Measurements from ENCODE around the gene PITRM1. TPM values are rescaled to one million over a fixed set of nuclear protein-coding genes. Genes with fewer than 3 reads are reported as not detected.

The PITRM1 gene
- total and polyA plus RNA-seq, 2 experiments from 2014 or later, result 79.7 to 94.4 TPM

- H3K4me2 ChIP-seq (ENCODE audit: unreplicated experiment), result no peak overlapping the region
- no peak for TF ChIP-seq EZH2phosphoT487 (IDR thresholded peaks at IDR 0.05; ENCODE audit: insufficient read depth, low read depth)
- no peak for TF ChIP-seq EZH2 (IDR thresholded peaks at IDR 0.05; ENCODE audit: insufficient read depth, poor library complexity, severe bottlenecking)
- no peaks in the 10 kb centered on the region; the same call in 1 of the 2 replicates for H4K20me1 ChIP-seq (ENCODE audit: insufficient read depth)
- H3K36me3 ChIP-seq (ENCODE audit: low read depth), result peaks cover 47% of the 10 kb centered on the region
- no peak overlapping the region for H3K9ac ChIP-seq
- no peak for DNase-seq
- peaks cover 9% of the 10 kb centered on the region for H3K4me1 ChIP-seq (ENCODE audit: insufficient read depth)
- H3F3A ChIP-seq (ENCODE audit: insufficient read depth), result no peaks in the 10 kb centered on the region
- H2AFZ ChIP-seq, result no peak overlapping the region
- no peaks in the 10 kb centered on the region for H3K9me3 ChIP-seq (ENCODE audit: low read depth)
- H3K27me3 ChIP-seq (replicated peaks; ENCODE audit: insufficient read depth), result no peaks in the 10 kb centered on the region
- no peak overlapping the region for H3K4me3 ChIP-seq
- H3K79me2 ChIP-seq (ENCODE audit: insufficient read depth), result peaks cover 43% of the 10 kb centered on the region
- H3K9me2 ChIP-seq (ENCODE audit: insufficient read depth), result no peaks in the 10 kb centered on the region
- WGBS, 2 experiments (ENCODE audit: low coverage in 1 of 2, low lambda C conversion rate in 2 of 2, missing lambda C conversion rate in 2 of 2), result 84 to 89% methylated on average over 10 of the region's 10 CpGs
- H3K27ac ChIP-seq, result no peak overlapping the region
- in situ Hi-C loops (cut with MboI), result no loop called here
These were observed 2.9 kb downstream of the PITRM1 start for GRCh38 chr10:3169673-3170072.

GRCh38 chr10:3169271-3169670 is 3.3 kb downstream of the PITRM1 start:
- DNase-seq, result no peak
- no peak overlapping the region for H3K4me2 ChIP-seq (ENCODE audit: unreplicated experiment)
- peaks cover 51% of the 10 kb centered on the region for H3K36me3 ChIP-seq (ENCODE audit: low read depth)
- peaks cover 9% of the 10 kb centered on the region for H3K4me1 ChIP-seq (ENCODE audit: insufficient read depth)
- peaks cover 43% of the 10 kb centered on the region for H3K79me2 ChIP-seq (ENCODE audit: insufficient read depth)
- H3K9me2 ChIP-seq (ENCODE audit: insufficient read depth), result no peaks in the 10 kb centered on the region
- H3K9ac ChIP-seq, result no peak overlapping the region
- no peak overlapping the region for H3K27ac ChIP-seq
- in situ Hi-C loops (cut with MboI), result no loop called here
- no peak overlapping the region for H3K4me3 ChIP-seq
- WGBS, 2 experiments (ENCODE audit: low coverage in 1 of 2, low lambda C conversion rate in 2 of 2, missing lambda C conversion rate in 2 of 2), result 87 to 89% methylated on average over 10 of the region's 10 CpGs
- no peak overlapping the region for H2AFZ ChIP-seq
- no peaks in the 10 kb centered on the region for H3K27me3 ChIP-seq (replicated peaks; ENCODE audit: insufficient read depth)
- H3F3A ChIP-seq (ENCODE audit: insufficient read depth), result no peaks in the 10 kb centered on the region
- TF ChIP-seq EZH2phosphoT487 (IDR thresholded peaks at IDR 0.05; ENCODE audit: insufficient read depth, low read depth), result no peak
- no peaks in the 10 kb centered on the region; the same call in 1 of the 2 replicates for H4K20me1 ChIP-seq (ENCODE audit: insufficient read depth)
- H3K9me3 ChIP-seq (ENCODE audit: low read depth), result no peaks in the 10 kb centered on the region

GRCh38 chr10:3167611-3168330 is 4.8 kb downstream of the PITRM1 start:
- Histone ChIP-seq H3K4me2 (ENCODE audit: unreplicated experiment) (no peak overlapping the region), H3K27me3 (replicated peaks; ENCODE audit: insufficient read depth) (no peaks in the 10 kb centered on the region), H3K9me3 (ENCODE audit: low read depth) (no peaks in the 10 kb centered on the region), H2AFZ (no peak overlapping the region), H3K79me2 (ENCODE audit: insufficient read depth) (peaks cover 43% of the 10 kb centered on the region), H3F3A (ENCODE audit: insufficient read depth) (no peaks in the 10 kb centered on the region), H4K20me1 (ENCODE audit: insufficient read depth) (no peaks in the 10 kb centered on the region; the same call in 1 of the 2 replicates), H3K27ac (no peak overlapping the region), H3K9me2 (ENCODE audit: insufficient read depth) (no peaks in the 10 kb centered on the region), H3K9ac (no peak overlapping the region), H3K36me3 (ENCODE audit: low read depth) (peaks cover 60% of the 10 kb centered on the region), H3K4me1 (ENCODE audit: insufficient read depth) (peaks cover 9% of the 10 kb centered on the region), H3K4me3 (no peak overlapping the region)
- DNase-seq, result no peak
- WGBS, 2 experiments (ENCODE audit: low coverage in 1 of 2, low lambda C conversion rate in 2 of 2, missing lambda C conversion rate in 2 of 2), result 89% methylated on average over 21 of the region's 21 CpGs
- TF ChIP-seq EZH2 (IDR thresholded peaks at IDR 0.05; ENCODE audit: insufficient read depth, poor library complexity, severe bottlenecking) (no peak), EZH2phosphoT487 (IDR thresholded peaks at IDR 0.05; ENCODE audit: insufficient read depth, low read depth) (no peak)
- in situ Hi-C loops (cut with MboI), result no loop called here

GRCh38 chr10:3166496-3167290 is 5.9 kb downstream of the PITRM1 start:
- Histone ChIP-seq H3K4me2 (ENCODE audit: unreplicated experiment) (no peak overlapping the region), H4K20me1 (ENCODE audit: insufficient read depth) (no peaks in the 10 kb centered on the region; the same call in 1 of the 2 replicates), H3K9me3 (ENCODE audit: low read depth) (no peaks in the 10 kb centered on the region), H3K36me3 (ENCODE audit: low read depth) (peaks cover 69% of the 10 kb centered on the region), H2AFZ (no peak overlapping the region), H3F3A (ENCODE audit: insufficient read depth) (no peaks in the 10 kb centered on the region), H3K27ac (no peak overlapping the region), H3K9me2 (ENCODE audit: insufficient read depth) (no peaks in the 10 kb centered on the region), H3K9ac (no peak overlapping the region), H3K4me3 (no peak overlapping the region), H3K79me2 (ENCODE audit: insufficient read depth) (peaks cover 40% of the 10 kb centered on the region), H3K27me3 (replicated peaks; ENCODE audit: insufficient read depth) (no peaks in the 10 kb centered on the region), H3K4me1 (ENCODE audit: insufficient read depth) (peaks cover 9% of the 10 kb centered on the region)
- no peak for TF ChIP-seq EZH2phosphoT487 (IDR thresholded peaks at IDR 0.05; ENCODE audit: insufficient read depth, low read depth)
- no peak for TF ChIP-seq EZH2 (IDR thresholded peaks at IDR 0.05; ENCODE audit: insufficient read depth, poor library complexity, severe bottlenecking)
- in situ Hi-C loops (cut with MboI), result no loop called here
- DNase-seq, result no peak
- WGBS, 2 experiments (ENCODE audit: low coverage in 1 of 2, low lambda C conversion rate in 2 of 2, missing lambda C conversion rate in 2 of 2), result 76 to 78% methylated on average over 10 of the region's 10 CpGs
